SK-N-SH treated with all-trans-retinoic acid at 6 μM for 48 hours (cell line): ENCODE measurements around the gene HELZ.

Experiments used
- ARNTL ChIP-seq: fragments of 450-650 bp; formaldehyde crosslinking; IDR thresholded peaks from 2 replicates; pipeline ENCODE4 v1.5.0; 2020; ENCODE audit warnings: low read depth, mild to moderate bottlenecking, moderate library complexity, borderline replicate concordance
- CSDC2 ChIP-seq: fragments of 250-450 bp; sonication (Bioruptor Pico); IDR thresholded peaks from 2 replicates; pipeline ENCODE4 v1.5.0; 2020; ENCODE audit warnings: mild to moderate bottlenecking, moderate library complexity
- GLIS3 ChIP-seq: fragments of 250-450 bp; sonication (Bioruptor Pico); IDR thresholded peaks from 2 replicates; pipeline ENCODE4 v1.5.0; 2020; ENCODE audit warnings: mild to moderate bottlenecking, moderate library complexity
- ISL1 ChIP-seq: fragments of 250-450 bp; sonication (Bioruptor Pico); IDR thresholded peaks from 2 replicates; pipeline ENCODE4 v2.1.2; 2022; ENCODE audit warnings: mild to moderate bottlenecking, moderate library complexity
- OSR1 ChIP-seq: fragments of 250-450 bp; sonication (Bioruptor Pico); IDR thresholded peaks from 2 replicates; pipeline ENCODE4 v1.8.0; 2022; ENCODE audit warnings: moderate library complexity, mild to moderate bottlenecking, inconsistent platforms
- PPARA ChIP-seq: fragments of 250-450 bp; sonication (Bioruptor Pico); IDR thresholded peaks from 2 replicates; pipeline ENCODE4 v1.5.0; 2020; ENCODE audit warnings: mild to moderate bottlenecking, borderline replicate concordance
- TSHZ2 ChIP-seq: fragments of 250-450 bp; sonication (Bioruptor Pico); IDR thresholded peaks from 2 replicates; pipeline ENCODE4 v1.5.0; 2020; ENCODE audit warnings: mild to moderate bottlenecking, moderate library complexity
- ZFP30 ChIP-seq: fragments of 450-650 bp; formaldehyde crosslinking; IDR thresholded peaks from 2 replicates; pipeline ENCODE4 v1.5.0; 2022; ENCODE audit warnings: mild to moderate bottlenecking, moderate library complexity
- TF ChIP-seq, protein P1 (sequence below): fragments of 250-450 bp; sonication (Bioruptor Pico); IDR thresholded peaks from 2 replicates; pipeline ENCODE4 v1.8.0; 2021; ENCODE audit warnings: low read depth, mild to moderate bottlenecking, moderate library complexity, borderline replicate concordance
- TF ChIP-seq, protein P2 (sequence below): fragments of 250-450 bp; sonication (Bioruptor Pico); IDR thresholded peaks from 2 replicates; pipeline ENCODE4 v1.5.1; 2020; ENCODE audit warnings: low read depth, mild to moderate bottlenecking, moderate library complexity

GRCh38 chr17:67248291-67248690, 3.3 kb upstream of the HELZ start:
- no peak for TF ChIP-seq GLIS3 (CRISPR knock-in tag)
- TF ChIP-seq PPARA (CRISPR knock-in tag): no peak
- no peak for TF ChIP-seq ISL1 (CRISPR knock-in tag)
- TF ChIP-seq ZFP30 (CRISPR knock-in tag): no peak
- no peak for TF ChIP-seq TSHZ2 (CRISPR knock-in tag)
- TF ChIP-seq, protein P1, sequence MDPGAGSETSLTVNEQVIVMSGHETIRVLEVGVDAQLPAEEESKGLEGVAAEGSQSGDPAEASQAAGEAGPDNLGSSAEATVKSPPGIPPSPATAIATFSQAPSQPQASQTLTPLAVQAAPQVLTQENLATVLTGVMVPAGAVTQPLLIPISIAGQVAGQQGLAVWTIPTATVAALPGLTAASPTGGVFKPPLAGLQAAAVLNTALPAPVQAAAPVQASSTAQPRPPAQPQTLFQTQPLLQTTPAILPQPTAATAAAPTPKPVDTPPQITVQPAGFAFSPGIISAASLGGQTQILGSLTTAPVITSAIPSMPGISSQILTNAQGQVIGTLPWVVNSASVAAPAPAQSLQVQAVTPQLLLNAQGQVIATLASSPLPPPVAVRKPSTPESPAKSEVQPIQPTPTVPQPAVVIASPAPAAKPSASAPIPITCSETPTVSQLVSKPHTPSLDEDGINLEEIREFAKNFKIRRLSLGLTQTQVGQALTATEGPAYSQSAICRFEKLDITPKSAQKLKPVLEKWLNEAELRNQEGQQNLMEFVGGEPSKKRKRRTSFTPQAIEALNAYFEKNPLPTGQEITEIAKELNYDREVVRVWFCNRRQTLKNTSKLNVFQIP: no peak
- TF ChIP-seq, protein P2, sequence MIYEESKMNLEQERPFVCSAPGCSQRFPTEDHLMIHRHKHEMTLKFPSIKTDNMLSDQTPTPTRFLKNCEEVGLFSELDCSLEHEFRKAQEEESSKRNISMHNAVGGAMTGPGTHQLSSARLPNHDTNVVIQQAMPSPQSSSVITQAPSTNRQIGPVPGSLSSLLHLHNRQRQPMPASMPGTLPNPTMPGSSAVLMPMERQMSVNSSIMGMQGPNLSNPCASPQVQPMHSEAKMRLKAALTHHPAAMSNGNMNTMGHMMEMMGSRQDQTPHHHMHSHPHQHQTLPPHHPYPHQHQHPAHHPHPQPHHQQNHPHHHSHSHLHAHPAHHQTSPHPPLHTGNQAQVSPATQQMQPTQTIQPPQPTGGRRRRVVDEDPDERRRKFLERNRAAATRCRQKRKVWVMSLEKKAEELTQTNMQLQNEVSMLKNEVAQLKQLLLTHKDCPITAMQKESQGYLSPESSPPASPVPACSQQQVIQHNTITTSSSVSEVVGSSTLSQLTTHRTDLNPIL (CRISPR knock-in tag): no peak
- no peak for TF ChIP-seq CSDC2
- no peak for TF ChIP-seq ARNTL (CRISPR knock-in tag)
- TF ChIP-seq OSR1: no peak
